Ascending aorta (tissue), 2 donors: Measurements from ENCODE around the gene AOPEP. TPM values are rescaled to one million over a fixed set of nuclear protein-coding genes. Genes with fewer than 3 reads are reported as not detected.

Experiments used
- DNase-seq, 2 donors: peaks; one replicate each; pipeline ENCODE4 v3.0.0-alpha.2; 2019; ENCODE audit warnings: low spot score in 2 of 2
- H3K27ac ChIP-seq, 2 donors: fragments of 200-600 bp; sonication (generic); one replicate each; pipeline ENCODE4 v1.5.1; 2016 to 2017; ENCODE audit warnings: mild to moderate bottlenecking in 1 of 2
- H3K27me3 ChIP-seq: fragments of 200-600 bp; sonication (generic); one replicate; pipeline ENCODE4 v1.5.1; 2017
- H3K36me3 ChIP-seq, 2 donors: fragments of 200-600 bp; sonication (generic); one replicate each; pipeline ENCODE4 v1.5.1; 2016
- H3K4me1 ChIP-seq, 2 donors: fragments of 200-600 bp; sonication (generic); one replicate each; pipeline ENCODE4 v1.5.1; 2016 to 2017; ENCODE audit warnings: mild to moderate bottlenecking in 1 of 2
- H3K4me3 ChIP-seq, 2 donors: fragments of 200-600 bp; sonication (generic); one replicate each; pipeline ENCODE4 v1.5.1; 2016 to 2017; ENCODE audit warnings: mild to moderate bottlenecking in 1 of 2
- H3K9me3 ChIP-seq, 2 donors: fragments of 200-600 bp; sonication (generic); one replicate each; pipeline ENCODE4 v1.5.1; 2016
- intact Hi-C: fragments of 100-400 bp; cut with DNase I; formaldehyde crosslinking; loops from one replicate; pipeline ENCODE4 v1.15.1; 2023
- total RNA-seq: library from RNA; depleted of rRNA; stranded (reverse); fragments of >200 nt; gene quantifications from one replicate; pipeline ENCODE4 v1.1.0, GENCODE V29; 2016
- TF ChIP-seq, protein P1 (sequence below), 3 experiments: fragments of 200-600 bp in 2 of 3; fragments of 450-650 bp in 1 of 3; sonication (generic) in 2 of 3; IDR thresholded peaks; one replicate each; pipeline ENCODE4 v1.5.1; 2016 to 2019; ENCODE audit warnings: antibody characterized with exemption in 3 of 3, mild to moderate bottlenecking in 1 of 3, moderate library complexity in 1 of 3

The AOPEP gene
- total RNA-seq, 1 donor from 2014 or later = 333 TPM

DNA sequence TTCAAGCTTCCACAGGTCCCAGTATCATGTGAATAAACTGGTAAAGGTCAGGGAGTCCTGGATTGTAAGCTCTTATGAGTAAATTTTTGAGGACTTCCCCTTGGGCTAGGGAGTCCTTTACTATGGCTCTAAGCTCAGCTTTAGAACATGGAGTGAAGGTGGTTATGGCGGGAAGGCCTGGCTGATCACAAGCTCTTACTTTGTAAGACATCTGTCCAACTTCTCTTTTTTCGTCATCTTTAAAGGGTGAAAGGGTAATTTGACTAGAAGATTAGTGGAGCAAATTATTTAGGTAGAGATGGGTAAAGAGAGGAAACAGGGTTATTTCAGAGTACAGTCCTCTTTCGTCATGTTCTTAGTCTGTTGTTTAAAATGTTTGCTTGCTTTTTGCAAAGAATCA is 155.4 kb downstream of the AOPEP start:
- H3K27ac ChIP-seq = peak overlapping the region; percentile 19 to 48

GRCh38 chr9:94882966-94883641 is 156.6 kb downstream of the AOPEP start:
- no peak overlapping the region for H3K4me3 ChIP-seq
- H3K36me3 ChIP-seq = no peaks in the 10 kb centered on the region
- no peaks in the 10 kb centered on the region for H3K27me3 ChIP-seq
- H3K27ac ChIP-seq = peak overlapping the region in 1 of 2 donors; percentile 26
- H3K4me1 ChIP-seq = peaks cover 0 to 39% of the 10 kb centered on the region in 2 donors
- no peak for DNase-seq
- H3K9me3 ChIP-seq = no peaks in the 10 kb centered on the region
- TF ChIP-seq, protein P1, sequence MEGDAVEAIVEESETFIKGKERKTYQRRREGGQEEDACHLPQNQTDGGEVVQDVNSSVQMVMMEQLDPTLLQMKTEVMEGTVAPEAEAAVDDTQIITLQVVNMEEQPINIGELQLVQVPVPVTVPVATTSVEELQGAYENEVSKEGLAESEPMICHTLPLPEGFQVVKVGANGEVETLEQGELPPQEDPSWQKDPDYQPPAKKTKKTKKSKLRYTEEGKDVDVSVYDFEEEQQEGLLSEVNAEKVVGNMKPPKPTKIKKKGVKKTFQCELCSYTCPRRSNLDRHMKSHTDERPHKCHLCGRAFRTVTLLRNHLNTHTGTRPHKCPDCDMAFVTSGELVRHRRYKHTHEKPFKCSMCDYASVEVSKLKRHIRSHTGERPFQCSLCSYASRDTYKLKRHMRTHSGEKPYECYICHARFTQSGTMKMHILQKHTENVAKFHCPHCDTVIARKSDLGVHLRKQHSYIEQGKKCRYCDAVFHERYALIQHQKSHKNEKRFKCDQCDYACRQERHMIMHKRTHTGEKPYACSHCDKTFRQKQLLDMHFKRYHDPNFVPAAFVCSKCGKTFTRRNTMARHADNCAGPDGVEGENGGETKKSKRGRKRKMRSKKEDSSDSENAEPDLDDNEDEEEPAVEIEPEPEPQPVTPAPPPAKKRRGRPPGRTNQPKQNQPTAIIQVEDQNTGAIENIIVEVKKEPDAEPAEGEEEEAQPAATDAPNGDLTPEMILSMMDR (IDR thresholded peaks at IDR 0.05) = no peak
- intact Hi-C loops = no loop called here

More for the DNA sequence above, 155.4 kb downstream of the AOPEP start:
- Histone ChIP-seq H3K36me3 (no peaks in the 10 kb centered on the region), H3K4me1 (peaks cover 5 to 47% of the 10 kb centered on the region in 2 donors), H3K27me3 (no peaks in the 10 kb centered on the region), H3K4me3 (no peak overlapping the region), H3K9me3 (no peaks in the 10 kb centered on the region)
- intact Hi-C loops = no loop called here
- TF ChIP-seq, protein P1 (IDR thresholded peaks at IDR 0.05) = no peak
- no peak for DNase-seq

DNA sequence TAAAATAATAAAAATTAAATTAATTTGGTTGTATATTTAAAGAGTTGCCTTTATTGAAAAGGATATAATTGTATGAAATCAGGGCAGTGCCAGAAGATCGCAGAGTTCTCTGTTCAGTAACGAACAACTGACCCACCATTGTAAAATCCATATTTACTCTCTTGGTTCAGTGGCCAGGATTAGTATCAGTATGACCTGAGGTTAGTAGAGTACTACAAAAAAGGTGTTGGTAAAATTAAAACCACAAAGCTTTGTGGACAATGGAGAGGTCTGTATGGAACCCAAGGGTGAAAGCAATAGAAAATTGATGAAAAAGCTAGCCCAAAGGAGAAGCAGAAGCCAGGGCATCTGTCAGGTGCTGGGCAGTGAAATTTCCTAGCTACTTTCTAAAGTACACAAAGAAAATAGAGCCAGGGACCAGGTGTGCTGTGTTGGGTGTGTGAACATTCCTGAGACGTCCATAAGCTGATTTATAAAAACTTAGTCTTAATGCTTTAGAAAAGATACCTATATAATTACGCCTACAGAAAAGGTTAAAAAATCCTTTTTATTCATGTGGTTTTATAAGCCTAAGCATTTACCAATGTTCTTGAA is 159.5 kb downstream of the AOPEP start:
- no peaks in the 10 kb centered on the region for H3K27me3 ChIP-seq
- H3K4me1 ChIP-seq = peaks cover 0 to 28% of the 10 kb centered on the region in 2 donors
- peaks cover 0 to 1% of the 10 kb centered on the region in 2 donors for H3K9me3 ChIP-seq
- TF ChIP-seq, protein P1 (IDR thresholded peaks at IDR 0.05) = no peak
- DNase-seq = no peak
- intact Hi-C loops = no loop called here
- H3K27ac ChIP-seq = peak overlapping the region in 1 of 2 donors; percentile 16
- no peak overlapping the region for H3K4me3 ChIP-seq
- no peaks in the 10 kb centered on the region for H3K36me3 ChIP-seq

GRCh38 chr9:94887721-94888120 is 161.2 kb downstream of the AOPEP start:
- Histone ChIP-seq H3K4me1 (peaks cover 0 to 15% of the 10 kb centered on the region in 2 donors), H3K27ac (no peak overlapping the region), H3K27me3 (no peaks in the 10 kb centered on the region), H3K4me3 (no peak overlapping the region), H3K9me3 (peaks cover 0 to 6% of the 10 kb centered on the region in 2 donors), H3K36me3 (no peaks in the 10 kb centered on the region)
- DNase-seq = no peak
- intact Hi-C loops = no loop called here
- TF ChIP-seq, protein P1 (IDR thresholded peaks at IDR 0.05) = no peak

GRCh38 chr9:94888775-94889174 is 162.3 kb downstream of the AOPEP start:
- Histone ChIP-seq H3K4me1 (peaks cover 0 to 12% of the 10 kb centered on the region in 2 donors), H3K27ac (no peak overlapping the region), H3K9me3 (peaks cover 0 to 6% of the 10 kb centered on the region in 2 donors), H3K4me3 (no peak overlapping the region), H3K27me3 (no peaks in the 10 kb centered on the region), H3K36me3 (no peaks in the 10 kb centered on the region)
- DNase-seq = no peak
- TF ChIP-seq, protein P1 (IDR thresholded peaks at IDR 0.05) = no peak
- intact Hi-C loops = no loop called here
